H1 (cell line): Measurements from ENCODE around the gene CLDN9. TPM values are rescaled to one million over a fixed set of nuclear protein-coding genes. Genes with fewer than 3 reads are reported as not detected.

ENCODE experiments used
- CTCF ChIA-PET: fragments of 300-600 bp; sonication (Branson Sonifier 250); formaldehyde crosslinking; loops from one replicate; lab custom pipeline; 2021; ENCODE audit not compliant: partially characterized antibody; lab: Charles Lee
- POLR2A ChIA-PET: fragments of 300-600 bp; sonication (Branson Sonifier 250); formaldehyde crosslinking; loops from one replicate; lab custom pipeline; 2021; ENCODE audit warnings: inconsistent platforms; ENCODE audit not compliant: partially characterized antibody; lab: Charles Lee
- DNase-seq, 2 experiments: peaks; one replicate each; pipeline versions ENCODE4 v3.0.0 to v3.0.0-alpha.2; 2010 to 2022; ENCODE audit warnings: low spot score in 2 of 2, low read depth in 1 of 2, mixed read lengths in 1 of 2
- FAIRE-seq: peaks from 2 replicates; lab custom pipeline; 2011; peaks lifted over from hg19 to GRCh38; lab: Jason Lieb, UNC
- H2AFZ ChIP-seq: 2 replicates; pipeline ENCODE4 v1.8.1; 2012; ENCODE audit warnings: low read length, inconsistent platforms
- H2AK5ac ChIP-seq: 2 replicates; pipeline ENCODE4 v1.6.1; 2013; ENCODE audit warnings: low read depth, low read length
- H2BK120ac ChIP-seq: replicated peaks from 2 replicates; pipeline ENCODE3; 2013; ENCODE audit warnings: low read depth, low read length, inconsistent platforms
- H2BK12ac ChIP-seq: 2 replicates; pipeline ENCODE4 v1.6.1; 2013; ENCODE audit warnings: low read depth, low read length
- H2BK15ac ChIP-seq: 2 replicates; pipeline ENCODE4 v1.6.1; 2013; ENCODE audit warnings: low read length
- H2BK20ac ChIP-seq: 2 replicates; pipeline ENCODE4 v1.6.1; 2013; ENCODE audit warnings: low read length
- H2BK5ac ChIP-seq: 2 replicates; pipeline ENCODE4 v1.6.1; 2013; ENCODE audit warnings: low read depth, low read length
- H3K14ac ChIP-seq: 2 replicates; pipeline ENCODE4 v1.6.1; 2013; ENCODE audit warnings: inconsistent platforms; ENCODE audit not compliant: insufficient read length
- H3K18ac ChIP-seq: 2 replicates; pipeline ENCODE4 v1.6.1; 2013; ENCODE audit warnings: low read length; ENCODE audit errors: extremely low read depth
- H3K23ac ChIP-seq: 2 replicates; pipeline ENCODE4 v1.6.1; 2013; ENCODE audit warnings: inconsistent platforms; ENCODE audit not compliant: insufficient read length
- H3K23me2 ChIP-seq: 2 replicates; pipeline ENCODE4 v1.6.1; 2013; ENCODE audit warnings: low read depth, low read length
- H3K27ac ChIP-seq: 2 replicates; pipeline ENCODE4 v1.6.1; 2011; ENCODE audit warnings: low read depth, low read length, inconsistent platforms
- H3K27me3 ChIP-seq, 4 experiments: replicated peaks in 1 of 4; 1 replicate in 1 of 4; 2 replicates in 3 of 4; pipeline versions ENCODE4 v1.6.1 to v1.8.1; 2011 to 2013; ENCODE audit warnings: low read length in 3 of 4, mild to moderate bottlenecking in 3 of 4, inconsistent platforms in 2 of 4, mixed read lengths in 2 of 4, moderate library complexity in 1 of 4; ENCODE audit not compliant: control insufficient read depth in 3 of 4, insufficient read depth in 3 of 4; ENCODE audit errors: extremely low read depth in 1 of 4
- H3K36me3 ChIP-seq, 4 experiments: 2 replicates each; pipeline versions ENCODE4 v1.6.1 to v1.8.1; 2011 to 2013; ENCODE audit warnings: mild to moderate bottlenecking in 4 of 4, low read length in 3 of 4, moderate library complexity in 2 of 4, control low read depth in 1 of 4, inconsistent platforms in 1 of 4; ENCODE audit not compliant: insufficient read depth in 4 of 4, control insufficient read depth in 2 of 4
- H3K4ac ChIP-seq: replicated peaks from 2 replicates; pipeline ENCODE3; 2013; ENCODE audit warnings: low read length, low read depth, mixed read lengths, inconsistent platforms; ENCODE audit not compliant: insufficient read length
- H3K4me1 ChIP-seq, 4 experiments: replicated peaks in 1 of 4; 1 replicate in 1 of 4; 2 replicates in 3 of 4; pipeline versions ENCODE4 v1.6.1 to v1.8.1; 2011 to 2013; ENCODE audit warnings: low read length in 3 of 4, inconsistent platforms in 2 of 4, mixed read lengths in 1 of 4; ENCODE audit not compliant: insufficient read depth in 4 of 4, control insufficient read depth in 3 of 4
- H3K4me2 ChIP-seq, 2 experiments: 2 replicates each; pipeline versions ENCODE4 v1.6.1 to v1.8.1; 2011 to 2013; ENCODE audit warnings: low read depth in 2 of 2, low read length in 2 of 2, control low read depth in 1 of 2, inconsistent platforms in 1 of 2, mild to moderate bottlenecking in 1 of 2; ENCODE audit not compliant: insufficient read depth in 1 of 2
- H3K4me3 ChIP-seq, 4 experiments: fragments of 200-600, 300-600 bp in 1 of 4; sonication (generic), shearing (Covaris generic), sonication (Bioruptor Twin) in 1 of 4; 2 replicates each; pipeline versions ENCODE4 v1.5.1 to v1.8.1; 2011 to 2016; ENCODE audit warnings: low read length in 4 of 4, low read depth in 3 of 4, control low read depth in 2 of 4, inconsistent platforms in 2 of 4, mild to moderate bottlenecking in 2 of 4, mixed read lengths in 1 of 4, moderate library complexity in 1 of 4; ENCODE audit not compliant: insufficient read depth in 2 of 4; ENCODE audit errors: extremely low read depth in 1 of 4
- H3K56ac ChIP-seq: replicated peaks from 2 replicates; pipeline ENCODE3; 2013; ENCODE audit warnings: low read depth, mild to moderate bottlenecking, mixed read lengths, low read length, inconsistent platforms; ENCODE audit not compliant: insufficient read length
- H3K79me1 ChIP-seq: 2 replicates; pipeline ENCODE4 v1.6.1; 2013; ENCODE audit warnings: low read depth, low read length, control low read depth
- H3K79me2 ChIP-seq, 2 experiments: 2 replicates each; pipeline versions ENCODE4 v1.6.1 to v1.8.1; 2012 to 2013; ENCODE audit warnings: low read length in 2 of 2, mild to moderate bottlenecking in 2 of 2, inconsistent platforms in 1 of 2; ENCODE audit not compliant: insufficient read depth in 2 of 2, control insufficient read depth in 1 of 2
- H3K9ac ChIP-seq, 4 experiments: replicated peaks in 1 of 4; 1 replicate in 1 of 4; 2 replicates in 3 of 4; pipeline versions ENCODE4 v1.6.1 to v1.8.1; 2011 to 2013; ENCODE audit warnings: low read depth in 3 of 4, low read length in 3 of 4, control low read depth in 2 of 4, mild to moderate bottlenecking in 2 of 4, moderate library complexity in 2 of 4, inconsistent platforms in 1 of 4; ENCODE audit errors: extremely low read depth in 1 of 4
- H3K9me3 ChIP-seq, 2 experiments: 2 replicates each; pipeline versions ENCODE4 v1.6.1 to v1.8.1; 2012 to 2013; ENCODE audit warnings: mild to moderate bottlenecking in 2 of 2, moderate library complexity in 2 of 2, control low read depth in 1 of 2, inconsistent platforms in 1 of 2, low read depth in 1 of 2, low read length in 1 of 2, mixed read lengths in 1 of 2; ENCODE audit not compliant: insufficient read depth in 2 of 2
- H4K20me1 ChIP-seq, 2 experiments: replicated peaks in 1 of 2; 2 replicates each; pipeline versions ENCODE3 to v1.8.1; 2011 to 2013; ENCODE audit warnings: inconsistent platforms in 2 of 2, low read length in 2 of 2, mild to moderate bottlenecking in 1 of 2; ENCODE audit not compliant: insufficient read depth in 2 of 2, control insufficient read depth in 1 of 2
- H4K5ac ChIP-seq: 2 replicates; pipeline ENCODE4 v1.6.1; 2013; ENCODE audit warnings: low read length, low read depth, mixed read lengths, inconsistent platforms; ENCODE audit not compliant: insufficient read length
- H4K8ac ChIP-seq: 2 replicates; pipeline ENCODE4 v1.8.0; 2013; ENCODE audit warnings: mild to moderate bottlenecking, moderate library complexity, low read length, inconsistent platforms; ENCODE audit not compliant: insufficient read depth; ENCODE audit errors: extremely low read depth
- H4K91ac ChIP-seq: replicated peaks from 2 replicates; pipeline ENCODE3; 2013; ENCODE audit warnings: low read length, mixed read lengths, inconsistent platforms; ENCODE audit not compliant: insufficient read length
- ASH2L ChIP-seq: fragments of 200-600, 300-600 bp; sonication (generic); IDR thresholded peaks from one replicate; pipeline ENCODE4 v1.7.1; 2017; ENCODE audit warnings: low read length
- ATF3 ChIP-seq: IDR thresholded peaks from 2 replicates; pipeline ENCODE4 v1.6.1; 2011; ENCODE audit warnings: low read depth, mild to moderate bottlenecking, low read length; ENCODE audit not compliant: insufficient read depth
- CHD1 ChIP-seq: IDR thresholded peaks from 2 replicates; pipeline ENCODE4 v1.6.1; 2012; ENCODE audit warnings: low read depth, low read length, improper control_type of control experiment
- CHD2 ChIP-seq: IDR thresholded peaks from 2 replicates; pipeline ENCODE4 v1.6.1; 2012; ENCODE audit warnings: low read length, improper control_type of control experiment
- KDM4A ChIP-seq: IDR thresholded peaks from one replicate; pipeline ENCODE4 v1.7.1; 2012; ENCODE audit warnings: low read depth, mild to moderate bottlenecking, moderate library complexity, low read length, inconsistent platforms; ENCODE audit not compliant: severe bottlenecking
- PHF8 ChIP-seq: fragments of 200-600 bp; sonication (generic); conservative IDR thresholded peaks from 2 replicates; pipeline ENCODE4 v1.7.1; 2012; ENCODE audit warnings: low read depth, mild to moderate bottlenecking, inconsistent platforms, low read length, moderate library complexity
- POLR2A ChIP-seq, 2 experiments: IDR thresholded peaks; 1 replicate in 1 of 2; 2 replicates in 1 of 2; pipeline ENCODE4 v1.6.1; 2011; ENCODE audit warnings: low read depth in 2 of 2, low read length in 2 of 2, mild to moderate bottlenecking in 2 of 2; ENCODE audit errors: control extremely low read depth in 1 of 2
- RFX5 ChIP-seq: IDR thresholded peaks from 2 replicates; pipeline ENCODE4 v1.6.1; 2011; ENCODE audit warnings: low read depth, low read length, improper control_type of control experiment, borderline replicate concordance
- RNF2 ChIP-seq: fragments of 200-900, 300-1000 bp; sonication (generic); IDR thresholded peaks from 2 replicates; pipeline ENCODE4 v1.7.1; 2016; ENCODE audit warnings: borderline replicate concordance, low read depth, mild to moderate bottlenecking, antibody characterized with exemption, low read length; ENCODE audit not compliant: poor library complexity, severe bottlenecking; ENCODE audit errors: missing control alignments
- SAP30 ChIP-seq: fragments of 300-600 bp; sonication (generic); IDR thresholded peaks from 2 replicates; pipeline ENCODE4 v1.7.1; 2012; ENCODE audit warnings: low read length, moderate library complexity, mild to moderate bottlenecking, inconsistent platforms; ENCODE audit not compliant: insufficient read depth, insufficient replicate concordance
- SIRT6 ChIP-seq: IDR thresholded peaks from one replicate; pipeline ENCODE4 v1.7.1; 2012; ENCODE audit warnings: low read length, inconsistent platforms
- TBP ChIP-seq: IDR thresholded peaks from 2 replicates; pipeline ENCODE4 v1.6.1; 2011; ENCODE audit warnings: low read depth, low read length, improper control_type of control experiment
- TCF12 ChIP-seq: IDR thresholded peaks from 2 replicates; pipeline ENCODE4 v1.6.1; 2011; ENCODE audit warnings: low read depth, mild to moderate bottlenecking, low read length
- WGBS, 2 experiments: shearing (Covaris generic) in 1 of 2; methylation state at CpG; one replicate each; pipeline versions ENCODE4 v1.1.6 to v1.1.7; 2013 to 2015; ENCODE audit warnings: low lambda C conversion rate in 2 of 2, mixed read lengths in 2 of 2, inconsistent platforms in 1 of 2, low coverage in 1 of 2, missing lambda C conversion rate in 1 of 2; ENCODE audit not compliant: insufficient replicate concordance in 2 of 2, insufficient coverage in 1 of 2, insufficient read length in 1 of 2; ENCODE audit errors: extremely low coverage in 1 of 2, missing lambda C conversion rate in 1 of 2; 5-methylcytosine and 5-hydroxymethylcytosine counted together
- polyA plus RNA-seq, 7 experiments: library from polyadenylated mRNA; depleted of rRNA in 3 of 7; stranded (reverse) in 5 of 7; unstranded in 2 of 7; fragments of >200 nt in 5 of 7; fragments of 200-250 nt in 2 of 7; gene quantifications; 1 replicate in 5 of 7; 2 replicates in 1 of 7; 4 replicates in 1 of 7; pipeline versions ENCODE4 v1.2.1 to v1.2.3, GENCODE V29; 2011 to 2013; ENCODE audit warnings: missing spikeins in 2 of 7, mixed read lengths in 2 of 7
- total RNA-seq: library from RNA; stranded (reverse); fragmentation: NEBNext Ultra II Directional; extraction: Animal tissue kit (Norgen Biotek cat#: 25700); gene quantifications from 2 replicates; pipeline ENCODE4 v1.2.1, GENCODE V29; 2021

CLDN9 gene
- total and polyA plus RNA-seq, 2 of the 8 experiments (the other 6 are each of a cell fraction or from before 2014, with no cell fraction given) = 0.60 to 0.89 TPM

DNA sequence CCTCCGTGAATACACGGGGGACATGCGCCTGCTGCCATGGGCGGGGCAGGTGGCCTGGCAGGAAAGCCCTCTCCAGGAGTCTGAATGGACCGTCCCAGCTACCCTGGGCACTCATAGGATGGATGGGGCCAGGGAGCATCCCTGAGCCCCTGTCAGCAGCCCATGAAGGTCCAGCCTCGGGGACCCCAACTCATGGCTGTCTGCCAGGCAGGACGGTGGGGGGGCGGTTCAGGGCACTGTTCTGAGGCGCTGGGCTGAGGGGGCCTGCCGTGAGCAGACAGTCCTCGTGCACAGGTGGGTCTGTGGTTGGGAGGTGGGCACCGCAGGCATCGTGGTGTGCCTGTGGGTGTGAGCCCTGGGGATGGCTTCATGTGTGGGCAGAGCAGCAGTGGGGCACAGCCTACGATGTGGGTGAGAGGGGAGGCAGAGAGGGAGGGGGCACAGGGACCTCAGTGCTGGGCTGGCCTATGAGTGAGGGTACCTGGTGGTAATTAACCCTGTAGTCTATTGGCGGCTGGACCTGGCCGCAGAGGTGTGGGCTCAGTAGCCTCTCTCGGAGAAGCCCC is 26.0 kb upstream of the CLDN9 start:
- Histone ChIP-seq H3K79me2 (no peaks in the 10 kb centered on the region), H3K23ac (no peak overlapping the region), H3K14ac (no peak overlapping the region), H3K56ac (no peak overlapping the region), H3K4me3 (no peak overlapping the region), H3K4me2 (no peak overlapping the region), H2BK120ac (no peak overlapping the region), H3K36me3 (no peaks in the 10 kb centered on the region), H3K27me3 (no peaks in the 10 kb centered on the region; a peak in 1 of 7 replicates), H2AFZ (no peak overlapping the region), H3K9ac (no peak overlapping the region), H3K4me1 (peaks cover 3 to 32% (median 26%) of the 10 kb centered on the region in 4 experiments), H3K18ac (no peak overlapping the region), H3K79me1 (no peaks in the 10 kb centered on the region), H2BK12ac (peak overlapping the region; percentile 60; the same call in 1 of the 2 replicates), H3K4ac (peak overlapping the region; percentile 74), H3K9me3 (no peaks in the 10 kb centered on the region), H2AK5ac (peak overlapping the region; percentile 66; the same call in 1 of the 2 replicates), H4K5ac (no peak overlapping the region), H4K8ac (peak overlapping the region; percentile 3; the same call in 1 of the 2 replicates), H4K91ac (no peak overlapping the region), H3K27ac (no peak overlapping the region), H2BK20ac (peak overlapping the region; percentile 48; the same call in 1 of the 2 replicates), H4K20me1 (no peaks in the 10 kb centered on the region), H3K23me2 (peaks cover 2% of the 10 kb centered on the region; the same call in 1 of the 2 replicates), H2BK15ac (no peak overlapping the region), H2BK5ac (no peak overlapping the region)
- WGBS, 2 experiments = 94% methylated on average over 17 of the region's 17 CpGs; no CpG with 5 or more reads in 1 of the 2 experiments
- POLR2A ChIA-PET = interaction anchor here (0.5 to 15.2 kb wide), 6 partner anchors 9 to 37 kb away, joined by 3 to 200 read pairs (median 8); partner anchors contain the start of genes CLDN6, HCFC1R1, THOC6 and TNFRSF12A
- CTCF ChIA-PET = interaction anchor here (1.0 to 2.7 kb wide), 6 partner anchors 17 to 44 kb away, joined by 3 to 11 read pairs (median 4); partner anchors contain the start of genes CLDN9 and PAQR4
- DNase-seq = no peak
- FAIRE-seq = no peak
- TF ChIP-seq RNF2 (no peak), POLR2A (IDR thresholded peaks at IDR 0.05; ENCODE audit: control extremely low read depth in 1 of 2, low read depth in 2 of 2, low read length in 2 of 2) (no peak), TBP (no peak), KDM4A (no peak), RFX5 (no peak), CHD2 (no peak), ATF3 (no peak), SAP30 (no peak), PHF8 (no peak), CHD1 (no peak), TCF12 (no peak), SIRT6 (no peak), ASH2L (no peak)
